Neural cell (in vitro differentiated cells): ENCODE results near the gene ANKLE1. TPM values are rescaled to one million over a fixed set of nuclear protein-coding genes. Genes with fewer than 3 reads are reported as not detected.

ENCODE experiments used
- H2AFZ ChIP-seq: fragments of 200-600, 300-800 bp; sonication (generic), shearing (Covaris generic); 2 replicates; pipeline ENCODE4 v1.6.0; 2014; ENCODE audit warnings: low read depth, mild to moderate bottlenecking, antibody characterized with exemption, low read length, moderate library complexity
- H3F3A ChIP-seq: fragments of 200-600 bp; shearing (Covaris generic); 2 replicates; pipeline ENCODE4 v1.6.1; 2016; ENCODE audit warnings: mild to moderate bottlenecking, moderate library complexity, mixed read lengths, antibody characterized with exemption, low read length; ENCODE audit not compliant: insufficient read depth, poor library complexity, severe bottlenecking
- H3K27ac ChIP-seq: fragments of 200-600, 300-800 bp; sonication (generic), shearing (Covaris generic); 2 replicates; pipeline ENCODE4 v1.5.1; 2014; ENCODE audit warnings: mild to moderate bottlenecking, low read length, moderate library complexity
- H3K27me3 ChIP-seq: fragments of 300-800, 200-600 bp; sonication (generic), shearing (Covaris generic); 2 replicates; pipeline ENCODE4 v1.6.0; 2014; ENCODE audit warnings: mild to moderate bottlenecking, low read depth, low read length, moderate library complexity; ENCODE audit not compliant: insufficient read depth
- H3K36me3 ChIP-seq: fragments of 300-800, 200-600 bp; sonication (generic), shearing (Covaris generic); 2 replicates; pipeline ENCODE4 v1.5.1; 2014; ENCODE audit warnings: mild to moderate bottlenecking, antibody characterized with exemption, low read length, moderate library complexity; ENCODE audit not compliant: insufficient read depth
- H3K4me2 ChIP-seq: fragments of 300-800, 200-600 bp; sonication (generic), shearing (Covaris generic); 2 replicates; pipeline ENCODE4 v1.6.0; 2014; ENCODE audit warnings: mild to moderate bottlenecking, low read length
- H3K4me3 ChIP-seq: fragments of 300-800, 200-600 bp; sonication (generic), shearing (Covaris generic); 2 replicates; pipeline ENCODE4 v1.5.1; 2014; ENCODE audit warnings: mild to moderate bottlenecking, low read length, moderate library complexity
- H3K79me2 ChIP-seq: fragments of 200-600 bp; shearing (Covaris generic); replicated peaks from 2 replicates; pipeline ENCODE4 v1.6.0; 2014; ENCODE audit warnings: mild to moderate bottlenecking, low read length, moderate library complexity; ENCODE audit not compliant: insufficient read depth
- H3K9ac ChIP-seq: fragments of 300-800, 200-600 bp; sonication (generic), shearing (Covaris generic); 2 replicates; pipeline ENCODE4 v1.6.1; 2016; ENCODE audit warnings: mild to moderate bottlenecking, low read length, mixed read lengths
- H3K9me2 ChIP-seq: fragments of 200-600 bp; shearing (Covaris generic); 2 replicates; pipeline ENCODE4 v1.6.1; 2016; ENCODE audit warnings: mild to moderate bottlenecking, low read length, mixed read lengths; ENCODE audit not compliant: insufficient read depth
- H3K9me3 ChIP-seq: fragments of 200-600, 300-800 bp; sonication (generic), shearing (Covaris generic); 2 replicates; pipeline ENCODE4 v1.6.1; 2016; ENCODE audit warnings: mild to moderate bottlenecking, mixed run types, low read length, moderate library complexity, mixed read lengths
- H4K20me1 ChIP-seq: fragments of 200-600 bp; shearing (Covaris generic); 2 replicates; pipeline ENCODE4 v1.6.1; 2016; ENCODE audit warnings: mild to moderate bottlenecking, mixed run types; ENCODE audit not compliant: insufficient read depth
- EP300 ChIP-seq: fragments of 450-650 bp; conservative IDR thresholded peaks from 2 replicates; pipeline ENCODE4 v1.6.1; 2014; ENCODE audit warnings: antibody characterized with exemption, mild to moderate bottlenecking, moderate library complexity; ENCODE audit not compliant: poor library complexity, severe bottlenecking
- EZH2 ChIP-seq: fragments of 200-600, 300-800 bp; shearing (Covaris generic), sonication (generic); IDR thresholded peaks from 2 replicates; pipeline ENCODE4 v1.6.1; 2014; ENCODE audit warnings: antibody characterized with exemption, low read length, borderline replicate concordance, mild to moderate bottlenecking; ENCODE audit not compliant: insufficient read depth, poor library complexity, severe bottlenecking
- MXI1 ChIP-seq: fragments of 450-650 bp; conservative IDR thresholded peaks from 2 replicates; pipeline ENCODE4 v1.6.1; 2014; ENCODE audit warnings: antibody characterized with exemption, mild to moderate bottlenecking; ENCODE audit not compliant: poor library complexity, severe bottlenecking
- POLR2AphosphoS5 ChIP-seq: IDR thresholded peaks from 2 replicates; pipeline ENCODE4 v1.6.1; 2012
- RAD21 ChIP-seq: fragments of 450-650 bp; conservative IDR thresholded peaks from 2 replicates; pipeline ENCODE4 v1.6.1; 2014; ENCODE audit warnings: antibody characterized with exemption, mild to moderate bottlenecking, moderate library complexity
- SMC3 ChIP-seq: fragments of 450-650 bp; conservative IDR thresholded peaks from 2 replicates; pipeline ENCODE4 v1.6.1; 2014; ENCODE audit warnings: antibody characterized with exemption, mild to moderate bottlenecking, moderate library complexity; ENCODE audit not compliant: poor library complexity
- TAF1 ChIP-seq: IDR thresholded peaks from 2 replicates; pipeline ENCODE4 v1.6.1; 2012; ENCODE audit warnings: low read depth
- polyA plus RNA-seq: library from polyadenylated mRNA; depleted of rRNA; stranded (reverse); fragments of >200 nt; gene quantifications from 2 replicates; pipeline ENCODE4 v1.2.3, GENCODE V29; 2014
- TF ChIP-seq, protein P1 (sequence below): IDR thresholded peaks from 2 replicates; pipeline ENCODE4 v1.6.1; 2012; ENCODE audit warnings: borderline replicate concordance
- TF ChIP-seq, protein P2 (sequence below): fragments of 450-650 bp; IDR thresholded peaks from 2 replicates; pipeline ENCODE4 v1.5.1; 2014; ENCODE audit warnings: antibody characterized with exemption, mild to moderate bottlenecking, moderate library complexity; ENCODE audit not compliant: poor library complexity, severe bottlenecking

Gene ANKLE1
- polyA plus RNA-seq, 1 donor from 2014 or later = 9.3 TPM

DNA sequence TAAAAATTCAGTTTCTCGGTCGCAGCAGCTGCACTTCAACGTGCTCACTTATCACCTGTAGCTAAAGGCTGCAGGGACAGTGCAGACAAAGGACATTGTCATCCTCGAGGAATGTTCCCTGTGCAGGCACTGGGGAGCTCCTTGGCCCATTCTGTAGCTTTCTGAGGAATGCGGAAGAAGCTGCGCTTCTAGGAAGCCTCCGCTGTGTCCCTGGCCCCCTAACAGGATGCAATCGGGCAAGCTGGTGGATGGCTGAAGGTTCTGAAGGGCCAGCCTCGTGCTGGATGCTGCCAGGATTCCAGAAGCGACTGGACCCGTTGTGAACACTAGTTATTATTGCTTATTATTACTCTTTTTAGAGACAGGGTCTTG is 44.9 kb downstream of the ANKLE1 start:
- H3K9me3 ChIP-seq = no peaks in the 10 kb centered on the region
- H3K27me3 ChIP-seq = no peaks in the 10 kb centered on the region
- H3K4me3 ChIP-seq = no peak overlapping the region
- no peaks in the 10 kb centered on the region for H3K9me2 ChIP-seq
- no peak overlapping the region for H3K9ac ChIP-seq
- H3K4me2 ChIP-seq = no peak overlapping the region
- no peaks in the 10 kb centered on the region for H4K20me1 ChIP-seq
- no peak overlapping the region for H2AFZ ChIP-seq
- no peak for TF ChIP-seq EP300
- no peak for TF ChIP-seq EZH2
- TF ChIP-seq, protein P1, sequence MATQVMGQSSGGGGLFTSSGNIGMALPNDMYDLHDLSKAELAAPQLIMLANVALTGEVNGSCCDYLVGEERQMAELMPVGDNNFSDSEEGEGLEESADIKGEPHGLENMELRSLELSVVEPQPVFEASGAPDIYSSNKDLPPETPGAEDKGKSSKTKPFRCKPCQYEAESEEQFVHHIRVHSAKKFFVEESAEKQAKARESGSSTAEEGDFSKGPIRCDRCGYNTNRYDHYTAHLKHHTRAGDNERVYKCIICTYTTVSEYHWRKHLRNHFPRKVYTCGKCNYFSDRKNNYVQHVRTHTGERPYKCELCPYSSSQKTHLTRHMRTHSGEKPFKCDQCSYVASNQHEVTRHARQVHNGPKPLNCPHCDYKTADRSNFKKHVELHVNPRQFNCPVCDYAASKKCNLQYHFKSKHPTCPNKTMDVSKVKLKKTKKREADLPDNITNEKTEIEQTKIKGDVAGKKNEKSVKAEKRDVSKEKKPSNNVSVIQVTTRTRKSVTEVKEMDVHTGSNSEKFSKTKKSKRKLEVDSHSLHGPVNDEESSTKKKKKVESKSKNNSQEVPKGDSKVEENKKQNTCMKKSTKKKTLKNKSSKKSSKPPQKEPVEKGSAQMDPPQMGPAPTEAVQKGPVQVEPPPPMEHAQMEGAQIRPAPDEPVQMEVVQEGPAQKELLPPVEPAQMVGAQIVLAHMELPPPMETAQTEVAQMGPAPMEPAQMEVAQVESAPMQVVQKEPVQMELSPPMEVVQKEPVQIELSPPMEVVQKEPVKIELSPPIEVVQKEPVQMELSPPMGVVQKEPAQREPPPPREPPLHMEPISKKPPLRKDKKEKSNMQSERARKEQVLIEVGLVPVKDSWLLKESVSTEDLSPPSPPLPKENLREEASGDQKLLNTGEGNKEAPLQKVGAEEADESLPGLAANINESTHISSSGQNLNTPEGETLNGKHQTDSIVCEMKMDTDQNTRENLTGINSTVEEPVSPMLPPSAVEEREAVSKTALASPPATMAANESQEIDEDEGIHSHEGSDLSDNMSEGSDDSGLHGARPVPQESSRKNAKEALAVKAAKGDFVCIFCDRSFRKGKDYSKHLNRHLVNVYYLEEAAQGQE = no peak
- no peak for TF ChIP-seq SMC3
- TF ChIP-seq, protein P2, sequence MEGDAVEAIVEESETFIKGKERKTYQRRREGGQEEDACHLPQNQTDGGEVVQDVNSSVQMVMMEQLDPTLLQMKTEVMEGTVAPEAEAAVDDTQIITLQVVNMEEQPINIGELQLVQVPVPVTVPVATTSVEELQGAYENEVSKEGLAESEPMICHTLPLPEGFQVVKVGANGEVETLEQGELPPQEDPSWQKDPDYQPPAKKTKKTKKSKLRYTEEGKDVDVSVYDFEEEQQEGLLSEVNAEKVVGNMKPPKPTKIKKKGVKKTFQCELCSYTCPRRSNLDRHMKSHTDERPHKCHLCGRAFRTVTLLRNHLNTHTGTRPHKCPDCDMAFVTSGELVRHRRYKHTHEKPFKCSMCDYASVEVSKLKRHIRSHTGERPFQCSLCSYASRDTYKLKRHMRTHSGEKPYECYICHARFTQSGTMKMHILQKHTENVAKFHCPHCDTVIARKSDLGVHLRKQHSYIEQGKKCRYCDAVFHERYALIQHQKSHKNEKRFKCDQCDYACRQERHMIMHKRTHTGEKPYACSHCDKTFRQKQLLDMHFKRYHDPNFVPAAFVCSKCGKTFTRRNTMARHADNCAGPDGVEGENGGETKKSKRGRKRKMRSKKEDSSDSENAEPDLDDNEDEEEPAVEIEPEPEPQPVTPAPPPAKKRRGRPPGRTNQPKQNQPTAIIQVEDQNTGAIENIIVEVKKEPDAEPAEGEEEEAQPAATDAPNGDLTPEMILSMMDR = no peak
- no peak for TF ChIP-seq MXI1
- TF ChIP-seq RAD21 = no peak
- TF ChIP-seq TAF1 = no peak
- no peak for TF ChIP-seq POLR2AphosphoS5
- H3K36me3 ChIP-seq = no peaks in the 10 kb centered on the region
- no peak overlapping the region for H3K27ac ChIP-seq
- no peaks in the 10 kb centered on the region for H3K79me2 ChIP-seq
- no peaks in the 10 kb centered on the region for H3F3A ChIP-seq

DNA sequence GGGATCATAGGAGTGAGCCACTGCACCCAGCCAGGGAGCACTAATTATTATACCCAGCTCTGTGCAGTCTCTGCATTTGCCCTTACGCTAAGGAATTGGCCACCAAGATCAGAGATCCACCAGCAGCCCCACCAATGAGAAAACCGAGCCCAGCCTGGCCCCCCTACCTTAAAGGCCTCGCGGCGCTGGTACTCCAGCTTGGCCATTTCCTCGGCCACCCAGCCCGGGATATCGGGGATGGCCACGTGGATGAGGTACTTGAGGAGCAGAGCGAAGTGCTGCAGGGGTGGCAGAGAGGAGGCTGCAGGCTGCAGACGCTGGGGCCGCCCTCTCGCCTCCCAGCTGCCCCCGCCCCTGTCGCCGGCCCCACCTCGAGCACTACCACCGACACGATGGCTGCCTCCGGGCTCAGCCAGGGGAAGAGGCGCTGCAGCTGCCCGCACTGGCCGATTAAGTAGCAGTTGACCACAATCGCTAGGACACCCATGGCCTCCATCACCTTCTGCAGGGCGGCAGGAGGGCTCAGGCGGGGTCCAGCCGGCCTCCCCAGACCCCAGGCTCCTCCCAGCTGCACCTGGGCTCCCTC is 45.5 kb downstream of the ANKLE1 start:
- H3K27ac ChIP-seq = no peak overlapping the region
- H4K20me1 ChIP-seq = no peaks in the 10 kb centered on the region
- H3K27me3 ChIP-seq = no peaks in the 10 kb centered on the region
- no peaks in the 10 kb centered on the region for H3F3A ChIP-seq
- H3K9ac ChIP-seq = no peak overlapping the region
- no peaks in the 10 kb centered on the region for H3K9me3 ChIP-seq
- TF ChIP-seq TAF1 (no peak), SMC3 (no peak), EZH2 (no peak), EP300 (no peak)
- TF ChIP-seq, protein P1 = no peak
- TF ChIP-seq, protein P2 = no peak
- H3K9me2 ChIP-seq = no peaks in the 10 kb centered on the region
- no peaks in the 10 kb centered on the region for H3K36me3 ChIP-seq
- no peak overlapping the region for H3K4me2 ChIP-seq
- no peaks in the 10 kb centered on the region for H3K79me2 ChIP-seq
- no peak overlapping the region for H2AFZ ChIP-seq
- H3K4me3 ChIP-seq = no peak overlapping the region
